ENCODE measurements around the gene HIVEP3.

DNA sequence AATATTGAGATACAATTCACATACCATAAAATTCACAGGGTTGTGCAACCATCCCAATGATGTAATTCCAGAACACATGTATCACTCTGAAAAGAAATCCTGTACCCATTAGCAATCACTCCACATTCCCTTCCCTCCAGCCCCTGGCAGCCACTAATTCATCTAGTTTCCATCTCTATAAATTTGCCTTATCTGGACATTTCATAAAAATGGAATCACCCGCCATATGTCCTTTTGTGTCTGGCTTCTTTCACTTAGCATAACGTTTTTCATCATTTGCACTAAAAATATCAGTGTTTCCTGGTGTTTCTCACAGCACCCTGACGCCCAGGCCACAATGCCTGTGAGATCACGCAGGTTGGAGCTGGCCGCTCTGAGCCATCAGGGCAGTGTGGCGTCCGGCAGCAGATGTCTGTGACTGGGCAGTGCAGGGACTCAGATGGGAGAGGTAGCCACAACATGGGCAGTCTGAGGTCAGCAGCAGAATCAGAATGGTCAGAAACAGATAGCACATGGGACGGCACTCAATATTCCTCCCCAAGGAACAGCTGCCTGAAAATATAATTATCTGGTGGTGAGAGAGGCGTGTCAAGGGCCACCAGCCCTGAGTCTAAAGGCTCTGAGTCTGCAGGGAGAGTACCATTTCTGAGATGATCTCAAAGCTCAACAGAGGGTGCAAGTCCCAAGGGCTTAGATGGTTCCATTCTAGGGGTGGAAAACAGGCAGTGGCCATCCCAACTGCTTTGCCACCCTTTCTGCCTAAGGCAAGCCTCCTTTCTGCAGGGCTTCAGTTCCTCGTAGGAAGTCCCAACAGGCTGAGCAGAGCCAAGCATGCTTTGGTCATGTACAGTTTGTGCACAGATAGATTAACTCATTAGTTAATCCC is 304.8 kb downstream of the HIVEP3 start:
- TF ChIP-seq, protein P1, sequence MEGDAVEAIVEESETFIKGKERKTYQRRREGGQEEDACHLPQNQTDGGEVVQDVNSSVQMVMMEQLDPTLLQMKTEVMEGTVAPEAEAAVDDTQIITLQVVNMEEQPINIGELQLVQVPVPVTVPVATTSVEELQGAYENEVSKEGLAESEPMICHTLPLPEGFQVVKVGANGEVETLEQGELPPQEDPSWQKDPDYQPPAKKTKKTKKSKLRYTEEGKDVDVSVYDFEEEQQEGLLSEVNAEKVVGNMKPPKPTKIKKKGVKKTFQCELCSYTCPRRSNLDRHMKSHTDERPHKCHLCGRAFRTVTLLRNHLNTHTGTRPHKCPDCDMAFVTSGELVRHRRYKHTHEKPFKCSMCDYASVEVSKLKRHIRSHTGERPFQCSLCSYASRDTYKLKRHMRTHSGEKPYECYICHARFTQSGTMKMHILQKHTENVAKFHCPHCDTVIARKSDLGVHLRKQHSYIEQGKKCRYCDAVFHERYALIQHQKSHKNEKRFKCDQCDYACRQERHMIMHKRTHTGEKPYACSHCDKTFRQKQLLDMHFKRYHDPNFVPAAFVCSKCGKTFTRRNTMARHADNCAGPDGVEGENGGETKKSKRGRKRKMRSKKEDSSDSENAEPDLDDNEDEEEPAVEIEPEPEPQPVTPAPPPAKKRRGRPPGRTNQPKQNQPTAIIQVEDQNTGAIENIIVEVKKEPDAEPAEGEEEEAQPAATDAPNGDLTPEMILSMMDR (IDR thresholded peaks at IDR 0.05), result no peak
- TF ChIP-seq POLR2A (IDR thresholded peaks at IDR 0.05; ENCODE audit: low read depth), result no peak
- no peak for TF ChIP-seq POLR2AphosphoS5 (IDR thresholded peaks at IDR 0.05)
